ENCODE results near the gene GDAP2.

Gene GDAP2

DNA sequence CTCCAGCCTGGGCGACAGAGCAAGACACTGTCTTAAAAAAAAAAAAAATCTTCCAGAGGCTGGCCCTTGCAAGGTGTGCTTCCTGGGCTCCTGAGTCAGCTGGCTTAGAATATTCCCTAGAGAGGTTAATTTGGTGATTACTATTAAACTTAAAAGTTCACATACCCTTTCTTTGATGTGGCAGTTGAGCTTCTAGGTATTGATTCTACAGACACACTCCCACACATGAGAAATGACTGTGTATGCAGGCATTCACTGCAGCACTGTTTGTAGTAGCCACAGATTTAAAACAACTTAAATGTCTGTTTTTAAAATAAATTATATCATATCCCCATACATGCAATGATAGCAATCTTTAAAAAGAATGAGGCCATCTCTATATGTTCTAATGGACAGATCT, 93.4 kb downstream of the GDAP2 start:
- no peak for DNase-seq

DNA sequence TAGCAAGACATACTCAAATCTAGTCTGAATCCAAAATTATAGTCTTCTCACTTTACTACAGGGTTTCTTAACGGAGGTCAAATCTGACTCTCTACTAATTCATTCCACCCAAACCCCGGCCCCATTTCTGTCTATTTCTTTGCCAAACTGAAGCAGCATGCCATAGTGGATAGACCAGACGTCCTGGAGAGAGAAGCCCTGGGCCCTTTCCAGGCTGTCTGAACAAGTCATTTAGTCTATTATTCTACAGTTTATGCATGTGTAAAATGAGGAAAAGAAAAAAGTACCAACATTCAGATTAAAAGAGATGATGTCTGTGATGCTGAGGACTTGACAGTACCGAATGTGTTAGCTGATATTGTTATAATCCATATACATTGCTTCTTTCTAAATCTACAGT, 95.0 kb downstream of the GDAP2 start:
- DNase-seq, result no peak

DNA sequence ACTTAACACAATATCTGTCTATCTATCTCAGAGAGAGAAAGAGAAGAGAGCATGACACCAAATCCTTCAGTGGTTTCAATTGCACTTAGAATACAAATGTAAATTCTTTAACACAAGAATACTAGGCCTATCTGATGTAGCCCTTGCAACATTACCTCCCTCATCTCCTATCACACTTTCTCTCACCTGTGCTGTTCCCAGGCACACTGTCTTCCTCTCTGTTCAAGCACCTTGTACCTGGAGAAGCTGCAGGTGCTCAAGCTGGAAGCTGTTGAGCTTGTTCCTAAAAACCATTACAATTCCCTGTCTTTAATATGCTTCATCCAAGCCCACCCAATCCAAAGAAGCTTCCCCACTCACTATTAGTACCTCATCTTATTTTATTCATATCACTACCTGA, 97.0 kb downstream of the GDAP2 start:
- no peak for DNase-seq

DNA sequence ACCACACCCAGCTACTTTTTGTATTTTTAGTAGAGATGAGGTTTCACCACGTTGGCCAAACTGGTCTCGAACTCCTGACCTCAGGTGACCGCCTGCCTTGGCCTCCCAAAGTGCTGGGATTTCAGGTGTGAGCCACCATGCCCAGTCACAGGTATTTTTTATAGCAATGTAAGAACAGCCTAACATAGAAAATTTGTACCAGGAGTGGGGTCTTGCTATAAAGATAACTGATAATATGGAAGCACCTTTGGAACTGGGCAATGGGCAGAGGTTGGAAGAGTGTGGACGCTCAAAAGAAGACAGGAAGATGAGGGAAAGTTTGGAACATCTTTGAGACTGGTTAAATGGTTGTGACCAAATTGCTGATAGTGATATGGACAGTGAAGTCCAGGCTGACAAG, 99.2 kb downstream of the GDAP2 start:
- no peak for DNase-seq

DNA sequence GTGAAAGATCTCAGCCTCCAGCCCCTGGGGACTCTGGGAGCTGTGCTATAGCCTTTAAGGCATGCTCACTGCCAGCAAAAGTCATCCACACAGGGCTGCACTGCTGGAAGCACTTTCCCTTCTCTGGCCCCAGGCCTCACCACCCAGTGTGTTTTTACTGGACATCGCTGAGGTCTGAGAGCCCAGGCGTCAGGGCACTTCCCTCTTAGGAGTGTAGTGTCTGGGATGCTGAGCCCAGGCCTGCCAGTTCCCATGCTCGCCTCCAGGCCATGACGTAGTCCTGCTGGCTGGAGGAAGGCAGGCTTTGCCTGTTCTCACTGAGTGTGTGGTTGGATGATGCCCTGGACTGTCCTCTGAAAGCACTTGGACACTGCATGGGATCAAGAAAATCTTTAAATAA, 101.2 kb downstream of the GDAP2 start:
- DNase-seq, result no peak

DNA sequence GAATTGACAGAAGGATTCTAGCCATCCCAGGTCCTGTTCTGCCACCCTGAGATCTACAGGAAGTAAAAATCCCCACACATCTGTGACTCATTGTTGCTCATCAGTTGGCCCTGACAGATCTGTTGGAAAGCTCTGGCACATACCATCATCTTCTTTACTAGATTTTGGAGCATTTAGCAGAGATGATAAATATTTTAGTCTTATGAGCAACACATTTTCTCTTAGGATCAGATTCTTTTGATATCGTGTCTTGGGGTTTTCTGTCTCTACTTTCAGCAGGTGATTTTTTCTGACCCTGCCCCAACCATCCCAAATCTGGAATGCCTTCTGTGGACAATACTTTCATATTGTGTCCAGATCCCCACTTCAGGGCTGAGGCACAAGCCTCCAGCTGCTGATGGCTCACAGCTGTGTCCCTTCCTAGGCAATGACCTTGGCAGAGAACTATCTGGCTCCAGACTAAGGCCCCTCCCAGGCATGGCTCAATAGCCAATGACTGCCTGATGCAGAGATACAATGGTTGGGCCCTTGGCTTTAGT, 102.8 kb downstream of the GDAP2 start:
- DNase-seq, result no peak

DNA sequence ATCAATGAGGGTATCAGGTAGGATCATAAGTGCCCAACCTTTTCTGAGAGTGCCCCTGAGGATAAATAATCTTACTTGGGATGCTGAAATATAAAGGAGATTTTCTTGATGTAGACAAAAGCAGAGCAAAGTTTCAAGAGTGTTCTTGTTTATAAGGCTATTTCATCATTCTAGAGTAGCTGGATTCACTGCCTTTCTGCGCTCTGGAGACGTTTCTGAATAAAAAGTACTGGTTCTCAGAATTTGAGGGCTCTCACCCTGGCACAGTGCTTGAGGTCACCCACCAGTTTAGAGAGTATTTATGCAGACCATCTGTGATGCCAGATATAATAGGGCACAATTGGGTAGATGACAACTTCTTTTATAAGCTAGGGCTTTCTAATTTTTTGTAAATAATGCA, 103.3 kb downstream of the GDAP2 start:
- no peak for DNase-seq

DNA sequence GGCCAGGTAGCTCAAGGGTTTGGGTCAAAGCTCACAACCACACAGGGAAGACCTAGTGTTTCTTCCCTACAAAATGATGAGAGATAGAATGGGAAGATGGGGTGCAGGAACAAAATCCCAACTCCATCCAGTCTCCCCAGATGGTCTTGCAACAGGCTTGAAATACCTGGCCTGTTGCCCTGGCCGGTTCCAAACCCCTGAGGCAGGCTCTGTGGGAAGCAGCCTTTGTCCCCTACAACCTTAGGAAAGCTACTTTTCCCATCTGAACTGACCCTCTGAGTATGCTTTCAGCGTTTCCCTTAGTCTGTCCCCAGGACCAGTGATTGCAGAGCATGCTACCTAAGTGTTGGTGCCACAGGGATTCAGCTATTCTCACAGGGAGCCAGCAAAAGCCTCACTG, 104.0 kb downstream of the GDAP2 start:
- DNase-seq, result no peak

DNA sequence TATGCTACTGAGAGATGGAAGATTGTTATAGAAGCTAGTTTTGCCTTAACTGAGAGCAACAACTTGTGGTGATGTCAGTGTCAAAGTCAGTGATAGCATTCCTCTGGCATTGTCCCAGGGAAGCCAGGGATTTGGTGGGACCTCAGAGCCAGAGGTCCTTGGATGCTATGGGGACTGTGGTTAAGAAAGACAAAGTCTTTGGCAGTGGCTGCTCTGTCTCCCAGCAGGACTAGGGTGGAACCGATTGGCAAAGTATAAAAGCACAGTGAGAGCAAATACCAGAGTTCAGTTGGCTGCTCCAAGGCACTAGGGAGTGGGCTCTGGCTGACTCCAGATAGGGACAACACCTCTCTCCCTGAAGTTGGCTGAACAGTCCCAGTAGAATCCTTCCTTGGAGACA, 104.8 kb downstream of the GDAP2 start:
- DNase-seq, result no peak

DNA sequence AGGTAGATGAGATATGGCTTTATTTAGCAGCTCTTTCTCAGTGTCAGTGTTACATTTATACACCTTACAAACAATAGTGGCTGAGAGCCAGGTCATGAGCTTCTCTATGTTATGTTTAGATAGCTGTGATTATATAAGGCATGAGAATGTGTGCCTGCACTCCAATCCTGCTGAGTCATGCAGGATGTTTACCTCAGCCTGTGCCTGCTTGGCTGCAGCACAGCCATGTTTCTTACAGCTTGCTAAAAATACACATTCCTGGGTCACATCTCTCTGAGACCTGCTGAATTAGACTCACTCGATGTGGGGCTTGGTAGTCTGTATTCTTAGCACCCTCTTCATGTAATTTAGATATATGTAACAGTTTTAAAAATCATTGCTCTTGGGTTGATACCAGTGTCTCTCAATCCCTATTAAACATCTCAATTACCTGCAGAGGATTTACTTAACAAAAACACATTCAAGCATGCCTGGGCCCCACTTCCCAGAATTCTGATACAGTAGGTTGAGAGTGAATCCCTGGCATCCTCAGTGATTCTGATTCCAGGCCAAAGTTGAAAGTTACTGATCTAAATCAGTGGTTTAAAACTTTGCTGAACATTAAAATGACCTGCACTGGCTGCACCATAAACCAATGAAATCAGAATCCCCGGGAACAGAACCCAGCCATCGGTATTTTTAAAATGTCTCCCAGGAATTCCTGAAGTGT, 107.5 kb downstream of the GDAP2 start:
- DNase-seq, result no peak

DNA sequence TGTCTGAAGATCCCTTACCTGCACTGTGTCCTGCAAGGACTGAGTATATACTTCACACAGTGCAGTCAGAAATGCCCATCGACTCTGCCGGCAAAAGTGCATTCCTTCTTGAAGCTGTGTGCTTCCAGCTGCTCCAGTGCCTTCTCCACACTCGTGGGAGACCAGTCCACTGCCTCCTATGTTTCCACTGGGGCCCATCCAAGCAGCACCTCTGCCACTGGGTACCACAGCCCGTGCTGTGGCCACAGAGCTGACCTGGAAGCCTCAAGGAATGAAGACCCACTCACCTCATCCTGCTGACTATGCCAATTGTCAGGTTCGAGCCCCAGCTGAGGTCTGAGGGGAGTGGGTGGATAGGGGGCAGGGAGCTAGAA, 108.1 kb downstream of the GDAP2 start:
- no peak for DNase-seq

DNA sequence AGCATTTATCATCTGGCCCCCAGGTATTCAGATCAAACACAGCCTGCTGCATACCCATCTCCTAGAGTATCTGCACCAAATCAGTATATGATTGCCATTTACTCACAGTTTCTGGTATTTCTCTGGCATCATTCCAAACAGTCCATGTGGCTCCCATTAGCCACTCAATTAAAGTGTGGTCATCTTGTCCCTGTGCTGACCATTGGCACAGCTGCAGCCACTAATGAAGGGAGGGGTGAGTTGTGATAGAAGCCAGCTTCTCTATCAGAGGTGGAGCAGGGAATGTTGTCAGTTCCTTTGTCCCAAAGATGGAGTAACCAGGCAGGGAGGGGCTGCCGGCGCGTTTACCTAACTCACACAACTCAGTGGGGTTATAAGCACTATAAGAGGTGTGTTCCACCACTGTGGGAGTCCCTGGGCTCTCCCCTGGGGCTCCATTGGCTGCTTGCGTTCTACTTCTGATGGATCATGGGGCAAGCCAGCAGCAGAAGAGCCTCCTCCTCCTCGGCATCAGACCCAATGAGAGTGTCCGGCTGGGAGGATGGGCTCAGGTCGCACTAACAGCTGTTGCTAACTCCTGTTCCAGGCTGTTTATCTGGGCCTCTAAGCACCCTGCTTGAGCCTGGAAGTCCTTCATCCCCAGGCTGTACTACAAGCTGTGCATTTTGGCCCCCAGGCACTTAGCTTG, 108.6 kb downstream of the GDAP2 start:
- no peak for DNase-seq

DNA sequence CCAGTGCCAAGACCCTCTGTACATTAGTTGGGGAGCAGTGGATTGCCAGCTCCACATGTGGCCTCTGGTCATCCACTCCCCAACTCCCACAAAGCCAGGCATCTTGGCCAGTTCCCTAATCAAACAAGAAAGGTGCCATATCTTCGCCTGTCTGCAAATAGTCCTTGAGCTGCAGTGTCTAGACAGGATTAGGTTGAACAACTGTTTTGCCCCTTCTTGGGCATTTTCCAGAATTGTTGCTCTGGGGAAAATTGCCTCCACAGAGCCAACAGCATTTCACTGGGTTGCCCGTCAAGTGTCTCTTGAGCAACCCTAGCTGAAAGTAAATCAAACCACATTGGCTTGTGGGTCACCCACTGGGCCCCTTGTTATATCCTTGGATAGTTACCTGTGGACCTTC, 109.3 kb downstream of the GDAP2 start:
- DNase-seq, result no peak

DNA sequence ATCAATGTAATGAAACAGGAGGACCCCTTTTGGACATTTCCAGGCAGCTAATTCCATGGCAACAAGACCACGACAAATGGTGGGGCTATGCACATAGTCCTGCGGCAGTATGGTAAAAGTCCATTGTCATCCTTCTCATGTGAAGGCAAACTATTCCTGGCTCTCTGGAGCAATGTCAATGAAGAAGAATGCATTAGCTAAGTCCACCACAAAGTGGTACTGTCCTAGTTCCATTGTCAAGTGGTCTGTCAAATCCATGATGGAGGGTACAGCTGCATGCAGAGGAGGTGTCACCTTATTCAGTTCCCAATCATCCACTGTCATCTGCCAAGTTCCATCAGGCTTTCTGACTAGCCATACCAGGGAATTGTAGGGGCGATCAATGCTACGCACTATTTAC, 110.1 kb downstream of the GDAP2 start:
- DNase-seq, result no peak

DNA sequence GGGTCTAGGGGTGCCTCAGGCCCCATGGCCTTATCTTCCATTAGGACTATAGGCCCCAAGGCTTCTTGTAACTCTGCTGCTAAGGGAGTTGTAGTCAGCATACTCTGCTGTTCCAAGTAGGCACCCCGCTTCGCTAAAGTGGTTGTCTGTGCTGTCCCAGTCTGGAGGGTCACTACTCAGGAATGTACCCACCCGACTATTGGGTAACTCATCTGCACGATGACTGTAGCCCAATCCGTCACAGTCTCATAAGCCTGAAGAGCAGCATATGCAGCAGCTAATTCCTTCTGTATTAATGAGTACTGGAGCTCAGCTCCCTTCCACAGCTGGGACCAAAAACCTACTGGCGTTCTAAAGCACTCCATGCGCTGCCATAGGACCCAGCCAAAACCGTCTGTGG, 111.0 kb downstream of the GDAP2 start:
- no peak for DNase-seq

DNA sequence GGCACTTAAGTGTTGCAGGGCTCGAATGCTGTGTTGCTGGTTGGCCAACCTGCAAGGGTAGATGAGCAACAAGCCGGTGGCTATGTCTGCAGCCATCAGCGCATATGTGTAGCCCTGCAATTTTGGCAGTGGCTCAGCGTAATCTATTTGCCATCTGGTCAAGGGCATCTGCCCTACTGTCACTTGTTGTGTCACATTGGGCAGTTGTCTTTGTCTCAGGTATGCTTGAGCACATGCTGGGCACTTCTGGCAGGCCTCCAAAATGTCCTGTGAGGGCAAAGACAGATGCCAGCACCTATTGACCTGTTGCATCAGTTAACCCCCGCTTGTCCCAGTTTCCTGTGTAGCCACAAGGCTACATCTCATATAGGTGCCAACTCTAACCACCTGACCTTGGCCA, 111.8 kb downstream of the GDAP2 start:
- DNase-seq, result no peak

DNA sequence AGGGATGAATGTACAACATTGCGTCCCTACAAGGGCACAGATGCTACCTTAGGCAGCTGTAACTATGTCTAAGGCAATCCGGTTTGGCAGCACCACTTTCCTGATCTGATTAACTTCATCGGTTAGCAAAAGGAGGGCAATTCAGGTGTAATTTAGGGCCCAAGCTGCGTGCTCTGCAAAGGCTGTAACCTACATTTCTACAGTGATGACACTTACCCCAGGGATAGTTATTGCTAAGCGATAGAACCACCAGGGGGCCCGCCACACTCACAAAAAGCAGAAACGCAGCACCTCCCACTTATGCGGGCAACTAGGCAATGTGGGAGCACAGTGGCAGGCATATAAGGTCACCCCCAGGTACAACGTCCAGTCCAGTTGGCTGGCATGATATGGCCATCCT, 113.5 kb downstream of the GDAP2 start:
- DNase-seq, result no peak

DNA sequence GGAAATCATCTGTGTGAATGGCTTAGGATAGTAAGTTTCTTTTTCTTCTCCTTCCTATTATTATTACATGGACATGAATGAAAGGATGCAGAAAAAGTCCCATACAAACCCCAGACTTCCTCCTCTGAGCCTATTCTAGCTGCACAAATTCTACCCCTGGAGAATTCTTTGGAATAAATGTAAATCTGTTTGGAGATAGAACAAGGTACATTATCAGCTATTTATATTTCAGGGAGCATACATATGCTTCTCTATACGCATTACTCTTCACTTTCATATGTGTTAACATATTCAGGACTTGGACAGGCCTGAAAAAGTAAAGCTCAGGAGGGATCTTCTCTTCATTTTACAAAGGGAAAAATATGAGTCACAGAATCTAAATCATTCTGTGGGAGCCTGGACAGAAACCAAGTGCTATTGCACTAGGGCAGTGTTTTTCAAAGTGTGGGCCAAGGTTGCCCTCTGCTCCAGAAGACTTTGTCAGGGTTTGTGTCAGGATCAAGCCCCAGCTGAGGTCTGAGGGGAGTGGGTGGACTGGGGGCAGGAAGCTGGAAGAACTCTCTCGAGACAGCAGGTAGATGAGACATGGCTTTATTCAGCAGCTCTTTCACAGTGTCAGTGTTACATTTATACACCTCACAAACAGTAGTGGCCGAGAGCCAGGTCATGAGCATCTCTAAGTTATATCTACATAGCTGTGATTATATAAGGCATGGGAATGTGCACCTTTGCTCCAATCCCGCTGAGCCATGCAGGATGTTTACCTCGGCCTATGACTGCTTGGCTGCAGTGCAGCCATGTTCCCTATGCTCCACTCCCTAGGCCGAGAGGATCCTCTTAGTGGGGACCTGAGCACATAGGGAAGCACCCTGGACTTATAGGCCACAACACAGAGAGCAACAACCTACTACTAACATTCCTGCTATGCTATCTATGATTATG, 114.3 kb downstream of the GDAP2 start:
- no peak for DNase-seq
